Body of pancreas (tissue), 4 donors: ENCODE results near the gene SVIL.

Experiments
- CTCF ChIP-seq, 7 experiments: fragments of 450-650 bp in 4 of 7; fragments of 200-600 bp in 3 of 7; sonication (generic) in 3 of 7; IDR thresholded peaks; one replicate each; pipeline ENCODE4 v1.5.1; 2016 to 2019; ENCODE audit warnings: antibody characterized with exemption in 7 of 7
- POLR2A ChIP-seq, 3 donors: fragments of 450-650 bp; IDR thresholded peaks; one replicate each; pipeline ENCODE4 v1.6.1; 2016; ENCODE audit warnings: antibody characterized with exemption in 3 of 3, mild to moderate bottlenecking in 2 of 3

- TF ChIP-seq CTCF (IDR thresholded peaks at IDR 0.05): no peak
- no peak for TF ChIP-seq POLR2A (IDR thresholded peaks at IDR 0.05)
These were observed 26.7 kb downstream of the SVIL start for GRCh38 chr10:29608062-29608461.
